Measurements from ENCODE around the gene RNGTT. TPM values are rescaled to one million over a fixed set of nuclear protein-coding genes. Genes with fewer than 3 reads are reported as not detected.

Gene RNGTT
- total RNA-seq, 2 experiments from 2014 or later = 11.6 to 12.4 TPM

DNA sequence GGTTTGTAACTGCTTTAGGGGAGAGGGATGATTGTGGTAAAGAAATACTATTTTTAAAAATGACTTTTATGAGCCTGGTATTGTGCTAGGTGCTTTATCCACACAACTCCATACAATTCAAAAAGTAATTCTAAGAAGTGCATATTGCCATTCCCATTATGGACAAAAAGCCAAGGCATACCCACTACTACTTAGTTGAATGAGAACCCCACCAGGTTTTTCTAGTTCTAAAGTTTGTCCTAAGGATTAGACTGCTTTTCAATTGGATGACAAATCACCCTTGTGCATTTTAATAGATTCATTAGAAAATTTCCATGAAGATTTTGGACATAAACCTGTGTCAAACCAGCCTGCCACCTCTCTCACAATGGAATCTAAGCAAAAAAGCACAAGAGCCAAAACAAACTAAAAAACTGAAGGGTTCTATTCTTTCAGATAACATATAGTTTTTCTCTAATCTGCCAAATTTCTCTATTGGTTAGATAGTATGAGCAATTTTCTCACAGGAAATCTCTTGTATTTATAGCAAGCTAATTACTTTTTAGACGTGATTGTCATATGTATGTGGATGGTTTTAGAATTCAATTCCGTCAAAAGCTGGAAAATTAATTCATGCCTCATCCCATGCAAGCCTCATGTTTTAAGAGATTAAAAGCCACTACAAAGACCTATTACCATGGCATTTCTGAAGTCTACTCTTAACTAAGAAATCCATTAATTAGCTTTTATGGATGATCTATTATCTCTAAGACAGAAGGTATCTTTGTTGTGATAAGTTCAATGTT is 325.5 kb downstream of the RNGTT start:
- no peaks in the 10 kb centered on the region for H3K36me3 ChIP-seq (ENCODE audit: insufficient read depth, low read length)
- H3K9me3 ChIP-seq (ENCODE audit: control insufficient read depth in 1 of 2, insufficient read depth in 1 of 2, low read length in 2 of 2) = no peaks in the 10 kb centered on the region
- H3K27me3 ChIP-seq (ENCODE audit: control insufficient read depth in 1 of 2, insufficient read depth in 2 of 2, low read length in 2 of 2) = no peaks in the 10 kb centered on the region
- no peak overlapping the region for H3K4me3 ChIP-seq (ENCODE audit: low read length)
- H3K4me1 ChIP-seq (ENCODE audit: insufficient read depth, low read length) = no peaks in the 10 kb centered on the region
- Mint-ChIP-seq H3K4me3 (no peak overlapping the region), H3K27me3 (no peaks in the 10 kb centered on the region), H3K4me1 (ENCODE audit: low read depth) (peaks cover 4% of the 10 kb centered on the region), H3K36me3 (ENCODE audit: low read depth) (peaks cover 3% of the 10 kb centered on the region), H3K27ac (no peak overlapping the region), H3K9me3 (no peaks in the 10 kb centered on the region)
- H3K27ac ChIP-seq (ENCODE audit: low read depth in 1 of 2, low read length in 2 of 2) = no peak overlapping the region
- CTCF ChIA-PET = no interaction called here
- DNase-seq (no peak), ATAC-seq (ENCODE audit: poor library complexity) (no peak)
- POLR2A ChIA-PET = no interaction called here
- TF ChIP-seq, protein P1, sequence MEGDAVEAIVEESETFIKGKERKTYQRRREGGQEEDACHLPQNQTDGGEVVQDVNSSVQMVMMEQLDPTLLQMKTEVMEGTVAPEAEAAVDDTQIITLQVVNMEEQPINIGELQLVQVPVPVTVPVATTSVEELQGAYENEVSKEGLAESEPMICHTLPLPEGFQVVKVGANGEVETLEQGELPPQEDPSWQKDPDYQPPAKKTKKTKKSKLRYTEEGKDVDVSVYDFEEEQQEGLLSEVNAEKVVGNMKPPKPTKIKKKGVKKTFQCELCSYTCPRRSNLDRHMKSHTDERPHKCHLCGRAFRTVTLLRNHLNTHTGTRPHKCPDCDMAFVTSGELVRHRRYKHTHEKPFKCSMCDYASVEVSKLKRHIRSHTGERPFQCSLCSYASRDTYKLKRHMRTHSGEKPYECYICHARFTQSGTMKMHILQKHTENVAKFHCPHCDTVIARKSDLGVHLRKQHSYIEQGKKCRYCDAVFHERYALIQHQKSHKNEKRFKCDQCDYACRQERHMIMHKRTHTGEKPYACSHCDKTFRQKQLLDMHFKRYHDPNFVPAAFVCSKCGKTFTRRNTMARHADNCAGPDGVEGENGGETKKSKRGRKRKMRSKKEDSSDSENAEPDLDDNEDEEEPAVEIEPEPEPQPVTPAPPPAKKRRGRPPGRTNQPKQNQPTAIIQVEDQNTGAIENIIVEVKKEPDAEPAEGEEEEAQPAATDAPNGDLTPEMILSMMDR (IDR thresholded peaks at IDR 0.05) = no peak
- intact Hi-C loops (cut with DNase I, micrococcal nuclease) = no loop called here

DNA sequence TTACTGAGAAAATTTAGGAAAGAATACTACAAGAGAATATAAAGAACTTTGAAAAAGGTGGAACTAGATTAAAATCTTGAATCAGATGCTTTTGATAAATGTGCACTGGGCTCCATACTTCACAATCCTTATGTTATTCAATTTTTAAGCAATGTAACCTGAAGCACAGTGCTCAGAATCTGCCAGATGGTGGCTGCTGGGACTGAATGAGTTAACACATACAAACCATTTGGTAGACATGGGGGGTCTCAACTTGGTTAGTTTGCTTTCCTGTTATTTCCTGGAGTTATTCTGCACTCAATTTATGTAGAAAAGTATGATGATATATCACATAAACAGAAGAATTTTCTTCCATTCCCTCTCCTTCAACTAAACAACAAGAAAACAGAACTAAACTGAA is 326.5 kb downstream of the RNGTT start:
- ChIA-PET POLR2A (no interaction called here), CTCF (no interaction called here)
- intact Hi-C loops (cut with DNase I, micrococcal nuclease) = no loop called here
- Histone ChIP-seq H3K4me3 (ENCODE audit: low read length) (no peak overlapping the region), H3K27ac (ENCODE audit: low read depth in 1 of 2, low read length in 2 of 2) (no peak overlapping the region), H3K36me3 (ENCODE audit: insufficient read depth, low read length) (no peaks in the 10 kb centered on the region), H3K27me3 (ENCODE audit: control insufficient read depth in 1 of 2, insufficient read depth in 2 of 2, low read length in 2 of 2) (no peaks in the 10 kb centered on the region), H3K4me1 (ENCODE audit: insufficient read depth, low read length) (no peaks in the 10 kb centered on the region), H3K9me3 (ENCODE audit: control insufficient read depth in 1 of 2, insufficient read depth in 1 of 2, low read length in 2 of 2) (no peaks in the 10 kb centered on the region)
- Mint-ChIP-seq H3K4me3 (no peak overlapping the region), H3K36me3 (ENCODE audit: low read depth) (peaks cover 4% of the 10 kb centered on the region), H3K9me3 (no peaks in the 10 kb centered on the region), H3K27ac (no peak overlapping the region), H3K4me1 (ENCODE audit: low read depth) (peaks cover 8% of the 10 kb centered on the region), H3K27me3 (no peaks in the 10 kb centered on the region)
- TF ChIP-seq, protein P1 (IDR thresholded peaks at IDR 0.05) = no peak
- DNase-seq (no peak), ATAC-seq (ENCODE audit: poor library complexity) (no peak)

DNA sequence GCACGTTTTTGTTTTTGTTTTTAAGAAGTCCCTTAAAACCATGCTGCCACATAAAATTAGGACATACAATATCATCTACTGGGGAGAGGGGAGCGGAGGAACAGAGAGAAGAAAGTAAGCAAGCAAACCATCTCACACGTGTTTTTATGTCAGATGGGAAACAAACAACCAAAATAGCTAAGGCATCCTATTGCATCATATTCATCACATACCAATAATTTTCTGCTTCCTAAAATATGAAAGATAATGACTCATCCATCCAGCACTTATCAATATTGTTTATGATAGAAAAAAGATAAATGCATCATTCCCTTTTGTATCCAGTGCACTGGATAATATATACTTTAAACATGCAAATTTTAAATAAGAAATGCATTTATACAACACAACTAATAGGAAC is 329.6 kb downstream of the RNGTT start:
- CTCF ChIA-PET = no interaction called here
- TF ChIP-seq, protein P1 (IDR thresholded peaks at IDR 0.05) = no peak
- Histone ChIP-seq H3K4me1 (ENCODE audit: insufficient read depth, low read length) (no peaks in the 10 kb centered on the region), H3K27me3 (ENCODE audit: control insufficient read depth in 1 of 2, insufficient read depth in 2 of 2, low read length in 2 of 2) (no peaks in the 10 kb centered on the region), H3K9me3 (ENCODE audit: control insufficient read depth in 1 of 2, insufficient read depth in 1 of 2, low read length in 2 of 2) (no peaks in the 10 kb centered on the region), H3K4me3 (ENCODE audit: low read length) (no peak overlapping the region), H3K36me3 (ENCODE audit: insufficient read depth, low read length) (no peaks in the 10 kb centered on the region), H3K27ac (ENCODE audit: low read depth in 1 of 2, low read length in 2 of 2) (no peak overlapping the region)
- Mint-ChIP-seq H3K4me3 (no peak overlapping the region), H3K27ac (no peak overlapping the region), H3K36me3 (ENCODE audit: low read depth) (peaks cover 4% of the 10 kb centered on the region), H3K27me3 (no peaks in the 10 kb centered on the region), H3K9me3 (no peaks in the 10 kb centered on the region), H3K4me1 (ENCODE audit: low read depth) (peaks cover 4% of the 10 kb centered on the region)
- DNase-seq (no peak), ATAC-seq (ENCODE audit: poor library complexity) (no peak)
- intact Hi-C loops (cut with DNase I, micrococcal nuclease) = no loop called here
- POLR2A ChIA-PET = no interaction called here

Data from CD4-positive, alpha-beta T cell (primary cell).